Measurements from ENCODE around the gene NAV1.
"Not testable (repeated sequence)": the region's sequence is repeated elsewhere in the genome, so short reads cannot be mapped to it uniquely, and the experiment has no call there.

The NAV1 gene

DNA sequence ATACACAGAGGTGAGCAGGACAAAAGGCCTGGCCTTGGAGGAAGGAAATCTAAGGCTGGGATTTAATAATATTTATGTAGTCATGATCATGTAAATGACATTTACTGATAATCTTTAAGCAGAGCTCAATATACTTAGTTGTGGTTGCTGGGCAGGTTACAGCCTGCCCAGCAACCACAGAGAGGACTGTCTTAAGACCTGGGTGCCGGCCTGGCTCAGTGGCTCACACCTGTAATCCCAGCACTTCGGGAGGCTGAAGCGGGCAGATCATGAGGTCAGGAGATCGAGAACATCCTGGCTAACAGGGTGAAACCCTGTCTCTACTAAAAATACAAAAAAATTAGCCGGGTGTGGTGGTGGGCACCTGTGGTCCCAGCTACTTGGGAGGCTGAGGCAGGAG lies 10.6 kb downstream of the NAV1 start:
- DNase-seq = not testable (repeated sequence)

DNA sequence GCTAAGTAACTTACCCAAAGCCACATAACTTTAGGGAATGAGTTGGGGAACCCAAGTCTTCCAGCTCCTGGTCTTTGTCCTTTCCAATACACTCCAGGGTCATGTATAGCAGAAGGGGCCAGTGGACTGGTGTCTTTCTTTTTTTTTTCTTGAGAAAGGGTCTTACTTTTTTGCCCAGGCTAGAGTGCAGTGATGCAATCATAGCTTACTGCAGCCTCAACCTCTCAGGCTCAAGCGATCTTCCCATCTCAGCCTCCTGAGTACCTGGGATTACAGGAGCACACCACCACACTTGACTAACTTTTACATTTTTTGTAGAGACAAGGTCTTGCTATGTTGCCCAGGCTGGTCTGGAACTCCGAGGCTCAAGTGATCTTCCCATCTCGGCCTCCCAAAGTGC lies 12.2 kb downstream of the NAV1 start:
- no peak for DNase-seq

DNA sequence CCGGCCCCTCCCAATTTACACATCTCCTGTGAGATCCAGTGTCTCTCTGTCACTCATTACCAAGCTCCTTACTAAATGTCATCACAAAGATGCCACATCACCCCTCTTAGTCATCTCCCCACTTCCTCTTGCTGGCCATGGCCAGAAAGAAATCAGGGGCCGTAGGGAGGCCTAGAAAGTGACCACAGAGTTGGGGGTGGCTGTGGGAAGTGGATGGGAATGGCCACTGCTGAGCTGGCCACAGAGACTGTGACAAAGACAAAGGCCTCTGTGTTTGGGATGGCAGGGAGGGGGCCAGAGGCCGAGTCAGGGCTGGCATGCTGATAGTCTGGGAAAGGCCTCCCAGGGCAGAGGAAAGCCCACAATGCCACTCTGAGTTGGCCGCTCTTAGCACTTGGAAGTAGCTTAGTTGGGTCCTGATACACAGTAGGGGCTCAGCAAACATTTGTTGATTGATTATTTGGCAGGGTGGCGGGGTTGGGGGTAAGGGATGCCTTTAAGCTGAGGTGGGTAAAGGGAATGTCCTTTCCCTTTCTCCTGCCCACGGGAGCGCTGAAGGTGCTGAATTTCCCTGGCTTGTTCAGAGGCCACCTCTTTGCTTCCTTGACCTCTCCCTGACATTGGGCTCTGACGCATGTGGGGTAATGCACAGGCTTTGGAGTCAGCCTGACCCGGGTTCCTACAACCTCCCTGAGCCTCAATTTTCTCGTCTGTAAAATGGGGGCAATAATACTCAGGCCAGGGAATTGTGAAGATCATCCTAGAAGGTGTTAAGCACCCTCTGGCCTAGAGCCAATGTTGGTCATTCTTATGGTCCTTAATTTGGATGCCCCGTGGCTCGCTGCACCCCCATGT lies 13.2 kb downstream of the NAV1 start:
- no peak for DNase-seq

DNA sequence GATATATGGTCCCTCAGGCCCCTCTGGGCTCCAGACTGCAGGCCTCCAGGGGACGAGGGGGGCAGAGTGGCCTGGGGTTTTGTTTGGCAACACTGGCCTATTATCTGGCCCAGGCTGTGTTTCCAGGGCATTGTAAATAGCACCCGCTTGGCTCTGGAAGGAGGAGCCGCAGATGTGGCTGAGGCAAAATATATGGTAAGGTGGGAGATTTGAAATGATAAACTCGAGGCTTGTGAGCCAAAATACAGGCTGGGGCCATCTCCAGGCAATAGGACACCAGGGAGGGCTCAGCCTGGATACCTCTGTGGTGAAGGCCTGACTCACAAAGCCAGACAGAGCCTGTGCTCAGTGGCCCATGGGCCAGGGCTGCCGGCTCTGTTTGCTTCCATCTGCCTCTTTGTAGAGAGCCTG lies 14.0 kb downstream of the NAV1 start:
- no peak for DNase-seq

DNA sequence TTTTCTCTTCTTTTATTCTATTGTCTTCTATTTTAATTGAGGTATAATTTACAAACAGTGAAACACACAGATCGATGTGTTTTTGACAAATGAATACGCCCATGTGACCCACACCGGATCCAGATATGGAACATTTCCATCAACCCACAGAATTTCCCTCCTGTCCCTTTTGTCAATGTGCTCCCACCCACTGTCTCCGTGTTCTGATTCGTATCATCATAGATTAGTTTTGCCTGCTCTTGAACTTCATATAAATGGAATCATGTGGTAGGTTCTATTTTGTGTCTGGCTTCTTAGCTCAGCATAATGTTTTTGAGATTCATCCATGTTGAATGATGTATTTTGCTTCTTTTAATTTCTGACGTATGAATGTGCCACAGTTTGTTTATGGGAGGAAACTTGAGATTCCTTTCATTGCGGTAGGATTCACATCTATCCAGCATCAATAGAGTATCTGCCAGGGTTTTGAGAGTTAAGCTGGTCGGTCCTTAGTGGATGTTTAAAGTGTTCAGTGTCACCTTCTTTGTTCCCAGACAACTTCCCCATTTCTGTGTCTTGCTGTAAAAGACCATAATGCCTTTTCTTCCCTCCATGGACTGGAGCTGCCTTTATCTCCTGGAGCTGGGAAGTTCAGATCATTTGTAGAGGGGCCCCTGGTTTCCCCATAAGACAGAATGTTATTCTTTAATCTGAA lies 14.7 kb downstream of the NAV1 start:
- no peak for DNase-seq

DNA sequence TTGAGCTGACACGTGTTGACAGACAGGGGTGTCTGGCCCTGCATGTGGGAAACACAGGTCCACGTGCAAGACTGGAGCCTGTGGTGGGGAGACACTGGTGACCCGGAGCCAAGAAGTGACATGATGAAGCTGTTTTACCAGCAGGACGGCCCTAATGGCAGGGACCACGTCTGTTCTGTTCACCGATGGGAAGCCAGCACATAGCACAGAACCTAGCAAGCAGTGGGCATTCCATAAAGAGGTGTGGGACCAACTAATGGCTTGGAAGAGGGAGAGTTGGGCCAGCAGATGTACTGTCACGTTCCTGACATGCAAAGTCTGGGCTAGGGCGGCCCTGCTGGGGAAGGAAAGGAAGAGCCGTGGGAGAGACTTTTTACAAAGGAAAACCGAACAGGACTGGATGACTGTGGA lies 15.3 kb downstream of the NAV1 start:
- no peak for DNase-seq

DNA sequence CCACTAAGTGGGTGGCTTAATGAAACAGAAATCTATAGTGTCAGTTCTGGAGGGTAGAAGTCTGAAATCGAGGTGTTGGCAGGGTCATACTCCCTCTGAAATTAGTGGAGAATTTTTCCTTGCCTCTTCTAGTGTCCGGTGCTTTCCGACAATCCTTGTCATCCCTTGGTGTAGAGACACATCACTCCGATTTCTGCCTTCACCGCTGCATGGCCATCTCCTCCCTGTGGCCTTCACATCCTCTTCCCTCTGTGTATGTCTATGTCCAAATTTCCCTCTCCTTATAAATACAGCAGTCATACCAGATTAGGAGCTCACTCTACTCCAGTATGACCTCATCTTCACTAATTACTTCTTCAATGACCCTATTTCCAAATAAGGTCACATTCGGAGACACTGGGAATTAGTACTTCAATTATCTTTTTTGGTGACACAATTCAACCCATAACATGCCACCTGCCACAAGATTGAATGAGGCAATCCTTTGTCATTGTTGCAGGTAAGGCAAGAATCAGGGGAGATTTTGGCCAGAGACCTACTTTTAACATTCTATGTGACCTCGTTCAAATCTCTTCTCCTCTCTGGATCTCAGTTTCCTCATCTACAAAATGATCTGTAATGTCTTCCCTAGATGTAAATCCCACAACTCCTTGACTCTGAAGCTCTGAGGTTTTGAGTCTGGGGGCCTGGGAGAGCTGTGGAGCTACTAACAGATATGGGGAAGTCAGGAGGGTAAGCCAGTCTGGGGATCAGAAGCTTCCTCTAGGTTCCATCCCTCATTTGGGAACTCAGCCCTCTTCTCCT lies 16.1 kb downstream of the NAV1 start:
- DNase-seq = no peak

DNA sequence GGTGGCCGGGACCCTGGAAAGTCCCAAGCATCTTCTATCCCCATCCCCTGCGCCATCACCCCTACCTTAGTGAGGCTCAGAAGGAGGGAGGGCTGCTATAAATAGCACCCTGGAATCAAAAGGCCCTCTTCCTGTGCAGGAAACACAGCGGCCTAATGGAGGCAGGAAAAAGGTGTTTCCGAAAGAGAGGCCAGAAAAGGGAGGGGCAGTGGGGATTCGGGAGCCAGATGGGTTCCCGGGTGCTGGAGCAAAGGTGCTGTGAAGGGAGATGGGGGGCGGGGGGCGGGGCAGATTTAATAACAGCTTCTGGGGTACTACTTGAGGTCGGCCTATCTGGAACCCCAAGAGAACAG lies 16.6 kb downstream of the NAV1 start:
- DNase-seq = no peak

DNA sequence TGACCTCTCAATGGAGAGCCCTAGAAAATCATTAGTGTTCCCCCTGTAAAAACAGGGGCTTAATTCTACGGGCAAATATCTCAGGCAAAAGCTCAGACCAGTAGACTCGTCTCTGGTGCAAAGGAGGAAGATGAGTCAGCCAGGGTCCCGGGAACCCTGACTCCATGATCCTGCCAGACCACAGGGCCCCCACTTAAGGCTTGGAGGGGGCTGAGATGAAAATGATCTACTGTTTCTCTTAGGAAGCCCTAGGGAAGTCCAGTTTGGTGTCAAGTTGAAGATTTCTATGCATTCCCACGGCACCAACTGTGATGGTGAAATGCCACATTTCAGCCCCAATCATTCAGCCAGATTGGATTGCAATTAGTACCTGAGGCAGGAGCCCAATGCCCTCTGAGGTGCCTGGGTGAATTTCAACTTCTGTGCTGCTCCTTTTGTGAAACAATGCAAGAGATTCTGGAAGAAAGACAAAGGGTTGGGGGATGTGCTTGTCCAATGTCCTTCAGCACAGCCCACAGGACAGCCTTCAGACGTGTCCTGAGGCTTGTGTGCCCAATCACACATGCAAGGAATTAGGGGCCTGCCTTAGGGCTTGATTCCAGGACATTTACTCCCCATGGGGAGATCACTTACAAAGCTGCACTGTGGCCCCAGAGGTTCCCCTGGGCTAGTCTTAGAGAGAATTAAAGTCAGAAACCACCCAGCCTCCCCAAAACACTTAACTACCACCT lies 18.1 kb downstream of the NAV1 start:
- no peak for DNase-seq

DNA sequence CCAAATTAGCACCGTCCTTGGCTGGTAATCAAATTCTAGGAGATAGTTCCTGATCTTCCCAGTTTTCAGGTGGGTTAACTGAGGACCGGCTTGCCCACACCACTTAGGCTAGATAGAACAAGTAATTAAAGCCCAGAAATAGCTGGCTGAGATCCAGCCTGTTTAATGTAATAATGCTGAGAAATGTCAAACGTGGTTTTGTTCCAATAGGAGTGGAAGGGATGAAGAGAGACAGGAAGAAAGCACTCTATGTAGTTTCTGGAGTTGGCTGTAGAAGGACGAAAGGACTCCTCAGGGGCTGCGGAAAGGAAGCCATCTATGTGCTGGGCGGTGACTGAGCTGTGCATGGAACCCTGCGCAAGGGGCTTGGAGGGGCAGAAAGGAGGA lies 18.6 kb downstream of the NAV1 start:
- no peak for DNase-seq

DNA sequence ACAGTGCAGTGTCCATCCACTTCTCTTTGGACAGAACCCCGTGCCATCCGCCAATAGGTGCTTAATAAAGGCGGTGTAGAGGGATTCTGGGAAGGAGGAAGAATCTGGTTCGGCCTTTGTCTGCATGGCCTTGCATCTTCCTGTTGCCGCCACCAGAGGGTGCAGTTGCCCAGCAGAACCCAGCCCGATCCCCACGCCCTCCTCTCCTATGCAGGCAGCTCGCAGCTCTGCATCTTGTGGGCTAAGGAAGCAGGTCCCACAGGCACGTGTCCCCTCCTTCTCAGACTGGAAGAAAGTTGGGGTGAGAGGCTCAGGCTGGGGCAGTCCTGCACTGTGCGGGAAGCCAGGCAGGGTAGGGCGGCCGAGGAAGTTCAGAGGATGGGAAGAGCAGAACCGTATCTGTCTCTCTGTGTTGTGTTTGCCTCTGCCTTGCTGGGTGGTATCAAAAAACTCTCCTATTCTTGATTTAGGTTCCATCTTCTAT lies 20.8 kb downstream of the NAV1 start:
- peak; percentile 83 for DNase-seq

DNA sequence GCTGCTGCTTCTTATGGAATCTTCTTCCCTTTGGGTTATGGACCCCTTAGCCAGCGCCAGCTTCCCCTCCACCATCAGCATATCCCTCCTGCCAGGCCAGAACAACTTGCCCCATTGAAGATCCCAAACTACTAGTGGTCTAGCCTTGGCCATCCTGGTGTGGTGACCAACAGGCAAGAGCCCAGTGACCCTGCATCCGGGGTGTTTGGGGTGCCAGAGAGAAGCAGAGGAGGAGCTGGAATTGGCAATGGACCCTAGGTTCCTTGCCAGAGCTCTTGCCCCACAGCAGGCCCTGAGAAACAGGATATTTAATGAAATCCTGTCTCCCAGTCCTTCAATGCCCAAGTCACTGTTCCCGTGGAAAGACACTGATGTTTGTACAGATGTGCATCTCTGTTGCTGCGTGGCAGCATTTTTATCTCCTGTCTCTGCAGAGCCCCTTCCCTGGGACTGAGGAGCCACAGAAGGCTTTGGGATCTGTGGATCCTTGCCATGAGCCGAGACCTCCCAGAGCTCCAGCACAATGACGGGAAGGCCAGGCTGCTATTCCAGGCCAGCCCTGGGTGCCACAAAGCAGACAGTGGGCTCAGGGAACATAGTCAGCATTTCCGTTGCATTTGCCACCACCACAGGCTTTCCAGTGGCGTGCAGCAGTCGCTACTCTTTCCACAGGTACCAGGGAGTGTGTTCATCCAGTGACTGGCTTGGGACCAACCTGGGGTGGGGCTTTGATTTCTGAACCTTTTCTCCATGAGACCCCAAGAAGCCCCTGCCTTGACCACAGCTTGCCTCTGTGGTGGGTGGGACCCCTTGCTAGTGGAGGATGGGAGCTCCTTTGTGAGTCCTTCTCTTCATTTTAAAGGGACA lies 21.6 kb downstream of the NAV1 start:
- no peak for DNase-seq

DNA sequence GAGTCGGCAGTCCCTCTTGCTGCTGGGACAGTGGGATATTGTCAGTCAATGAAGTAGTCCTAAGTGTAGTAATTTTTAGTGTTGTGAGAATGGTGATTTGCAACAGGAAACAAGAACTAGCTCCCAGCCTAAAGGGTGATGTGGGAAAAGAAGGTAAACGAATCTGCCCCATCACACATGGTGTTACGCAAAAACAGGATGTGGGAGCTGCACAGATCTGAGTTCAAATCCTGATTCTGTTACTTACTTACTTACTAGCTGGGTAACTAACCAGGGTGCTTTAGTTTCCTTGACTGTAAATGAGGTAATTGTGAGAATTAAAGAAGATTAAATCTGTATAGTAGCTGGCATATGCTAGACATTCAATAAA lies 22.3 kb downstream of the NAV1 start:
- DNase-seq = no peak

DNA sequence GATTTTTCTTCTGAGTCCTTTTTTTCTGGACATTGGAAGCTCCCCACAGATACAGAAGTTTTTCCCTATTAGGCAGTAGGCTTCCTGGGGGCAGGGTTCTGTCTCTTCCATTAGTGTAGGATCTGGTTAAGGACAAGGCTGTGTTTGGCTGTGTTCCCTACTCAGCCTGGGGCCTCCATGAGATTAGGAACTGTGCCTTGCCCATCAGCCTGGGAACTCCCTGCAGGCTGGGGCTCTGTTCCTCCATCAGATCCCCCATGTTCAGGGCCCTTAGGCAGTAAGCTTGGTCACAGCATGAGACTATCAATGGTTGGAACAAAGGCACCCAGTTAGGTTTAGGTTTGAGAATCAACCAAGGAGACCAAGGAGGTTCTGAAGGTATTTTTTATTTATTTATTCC lies 22.7 kb downstream of the NAV1 start:
- DNase-seq = no peak

DNA sequence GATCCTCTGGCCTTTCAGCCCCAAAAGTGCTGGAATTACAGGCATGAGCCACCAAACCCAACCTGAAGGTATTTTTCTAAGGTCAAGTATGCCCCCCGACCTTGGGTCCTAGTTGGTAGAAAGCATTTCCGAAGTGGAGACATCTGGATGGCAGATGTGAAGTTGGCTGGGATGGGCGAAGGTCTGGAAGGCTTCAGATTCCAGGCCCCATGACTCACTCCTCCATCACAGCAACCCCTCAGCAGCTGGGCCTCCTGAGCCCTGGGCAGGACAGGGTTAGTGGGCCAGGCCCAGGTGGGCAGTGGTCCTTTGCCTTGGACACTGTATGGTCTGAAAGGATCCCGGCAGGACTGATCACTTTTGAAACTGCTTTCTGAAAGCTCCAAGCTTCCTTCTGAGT lies 23.3 kb downstream of the NAV1 start:
- DNase-seq = no peak

DNA sequence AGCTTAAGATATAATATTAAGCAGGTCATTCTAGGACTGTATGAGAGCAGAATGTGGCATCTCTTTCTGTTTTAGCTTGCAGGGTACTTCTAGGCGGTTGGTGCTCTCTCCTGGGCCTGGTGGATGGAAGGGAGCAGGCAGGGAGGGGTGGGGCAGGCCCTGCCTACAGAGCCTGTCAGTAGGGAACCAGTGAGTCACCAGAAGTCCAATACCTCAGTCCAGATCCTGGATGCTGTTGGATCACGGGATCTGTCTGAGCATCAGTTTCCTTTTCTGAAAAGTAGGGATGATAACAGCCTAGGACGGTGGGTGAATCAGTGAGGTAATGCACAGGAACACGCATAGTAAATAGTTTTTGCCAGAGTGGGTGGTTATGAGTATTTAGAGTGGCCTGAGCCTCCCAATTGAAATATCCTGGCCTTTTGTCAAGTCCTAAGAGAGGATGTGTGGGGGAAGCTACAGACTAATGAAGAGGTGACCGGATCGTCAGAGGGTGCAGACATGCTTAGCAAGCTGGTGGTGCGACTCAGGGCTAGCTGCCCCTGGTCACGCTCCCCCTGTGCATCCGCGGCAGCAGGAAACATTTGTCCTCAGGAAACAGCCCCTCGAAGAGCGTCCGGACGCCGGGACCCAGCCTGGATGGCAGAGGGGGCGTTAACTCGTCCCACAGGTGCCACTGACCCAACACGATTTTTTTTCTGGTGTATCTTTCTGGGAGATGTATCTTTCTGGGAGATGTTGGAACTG lies 23.9 kb downstream of the NAV1 start:
- DNase-seq = no peak

DNA sequence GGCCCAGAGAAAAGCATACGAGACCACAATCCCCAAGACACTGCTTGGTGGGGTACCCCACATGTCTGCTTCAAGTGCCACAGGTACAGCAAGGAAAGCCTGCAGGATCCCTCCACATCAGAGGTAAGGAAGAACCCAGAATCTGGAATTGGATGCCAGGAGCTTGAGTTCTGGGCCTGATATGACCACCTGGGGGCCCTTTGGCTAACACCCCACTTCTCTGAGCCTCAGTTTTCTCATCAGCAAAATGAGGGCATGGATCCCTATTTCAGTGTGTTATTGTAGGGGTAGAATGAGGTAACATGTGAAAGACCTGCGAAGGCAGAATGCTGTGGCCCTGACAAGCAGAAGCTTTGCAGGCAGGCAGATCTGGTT lies 24.5 kb downstream of the NAV1 start:
- DNase-seq = no peak

DNA sequence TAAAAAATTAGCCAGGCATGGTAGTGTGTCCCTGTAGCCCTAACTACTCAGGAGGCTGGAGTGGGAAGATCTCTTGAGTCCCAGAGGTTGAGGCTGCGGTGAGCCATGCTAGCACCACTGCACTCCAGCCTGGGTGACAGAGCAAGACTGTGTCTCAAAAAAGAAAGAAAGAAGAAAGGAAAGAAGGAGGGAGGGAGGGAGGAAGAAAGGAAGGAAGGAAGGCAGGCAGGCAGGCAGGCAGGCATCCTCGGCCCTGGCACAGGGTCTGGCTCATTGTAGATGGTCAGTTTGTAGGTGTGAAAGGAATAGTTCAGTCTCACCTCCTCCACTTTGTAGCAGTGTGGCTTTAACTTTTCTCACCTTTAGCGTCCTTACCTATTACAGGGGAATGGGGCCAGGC lies 25.0 kb downstream of the NAV1 start:
- no peak for DNase-seq

DNA sequence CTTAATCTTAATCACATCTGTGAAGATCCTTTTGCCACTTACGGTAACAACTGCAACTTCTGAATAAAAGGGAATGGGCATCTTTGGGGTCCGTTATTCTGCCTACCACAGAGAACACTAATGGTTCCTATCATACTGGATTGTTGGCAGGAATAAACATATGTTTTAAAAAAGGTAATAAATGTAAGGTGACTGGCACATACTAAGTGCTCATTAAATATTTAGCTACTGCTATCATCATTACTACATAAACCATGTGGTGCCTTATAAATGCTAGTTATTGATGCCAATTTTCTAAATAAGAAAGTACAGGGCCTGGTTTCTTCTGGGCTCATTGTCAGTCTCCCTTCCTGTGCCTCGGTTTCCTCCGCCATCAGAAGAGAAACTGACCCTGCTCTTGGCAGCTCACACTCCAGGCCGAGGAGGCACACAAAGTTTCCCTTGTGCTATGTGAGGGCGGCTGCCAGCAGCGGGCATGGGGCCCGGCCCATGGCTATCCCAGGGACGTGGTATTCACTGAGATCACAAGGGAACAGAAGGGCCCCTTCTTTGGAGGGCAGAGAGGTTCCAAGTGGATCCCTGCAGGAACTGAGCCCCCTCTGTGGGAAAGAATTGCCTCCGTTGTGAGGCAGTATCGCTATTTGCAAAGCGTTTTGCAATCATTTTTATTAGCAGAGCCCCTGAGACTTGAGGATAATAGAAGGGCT lies 26.2 kb downstream of the NAV1 start:
- DNase-seq = no peak

DNA sequence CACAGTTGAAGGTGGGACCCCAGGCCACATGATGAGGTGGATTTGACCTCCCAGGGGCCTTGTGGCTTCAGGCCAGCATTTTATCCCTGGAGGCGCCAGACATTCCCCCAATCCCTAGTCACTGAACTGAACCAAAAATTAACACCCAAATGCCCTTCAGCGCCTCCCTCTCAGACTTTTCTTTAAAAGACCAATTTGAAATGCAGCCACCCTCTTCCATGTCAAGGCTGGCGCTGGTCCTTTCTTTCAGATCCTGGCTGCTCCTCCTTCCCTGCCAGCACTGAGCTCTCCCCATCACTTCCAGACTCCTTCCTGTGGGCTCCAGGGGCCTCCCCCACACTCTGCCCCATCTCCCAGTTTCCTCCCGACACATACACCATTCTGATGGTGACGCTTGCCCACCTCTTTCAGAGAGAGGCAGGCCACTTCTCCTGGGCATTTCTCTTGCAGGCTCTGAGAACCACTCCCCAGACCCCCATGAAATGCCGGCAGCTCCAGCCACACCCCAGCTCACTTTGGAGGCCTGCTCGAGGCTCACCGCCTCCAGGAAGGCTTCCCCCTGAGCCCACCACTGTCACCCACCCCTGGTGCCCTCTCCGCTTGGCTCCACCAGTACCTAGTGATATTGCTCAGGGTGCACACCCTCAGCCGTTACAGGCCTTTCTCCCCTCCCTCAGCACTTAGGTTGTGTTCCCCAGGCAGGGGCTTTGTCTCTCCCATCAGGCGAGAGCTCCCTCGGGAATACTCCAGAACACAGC lies 27.0 kb downstream of the NAV1 start:
- no peak for DNase-seq
